Measurements from ENCODE around the gene MRPL10.

The MRPL10 gene

GRCh38 chr17:47813512-47814031 is 17.8 kb downstream of the MRPL10 start:
- no peak for DNase-seq (ENCODE audit: low read depth in 3 of 3, low spot score in 1 of 3)

- DNase-seq (ENCODE audit: low read depth in 3 of 3, low spot score in 1 of 3): no peak
These were observed 18.3 kb downstream of the MRPL10 start for GRCh38 chr17:47813077-47813476.

GRCh38 chr17:47812146-47812920 is 19.0 kb downstream of the MRPL10 start:
- no peak for DNase-seq (ENCODE audit: low read depth in 3 of 3, low spot score in 1 of 3)

- DNase-seq (ENCODE audit: low read depth in 3 of 3, low spot score in 1 of 3): no peak
These were observed 19.6 kb downstream of the MRPL10 start for GRCh38 chr17:47811709-47812108.

GRCh38 chr17:47810901-47811635 is 20.3 kb downstream of the MRPL10 start:
- no peak for DNase-seq (ENCODE audit: low read depth in 3 of 3, low spot score in 1 of 3)

GRCh38 chr17:47810200-47810821 is 21.0 kb downstream of the MRPL10 start:
- DNase-seq (ENCODE audit: low read depth in 3 of 3, low spot score in 1 of 3): no peak

- DNase-seq (ENCODE audit: low read depth in 3 of 3, low spot score in 1 of 3): no peak
These were observed 22.4 kb downstream of the MRPL10 start for GRCh38 chr17:47808830-47809480.

GRCh38 chr17:47808036-47808829 is 23.1 kb downstream of the MRPL10 start:
- no peak for DNase-seq (ENCODE audit: low read depth in 3 of 3, low spot score in 1 of 3)

- no peak for DNase-seq (ENCODE audit: low read depth in 3 of 3, low spot score in 1 of 3)
These were observed 23.9 kb downstream of the MRPL10 start for GRCh38 chr17:47807421-47807820.

- no peak for DNase-seq (ENCODE audit: low read depth in 3 of 3, low spot score in 1 of 3)
These were observed 24.5 kb downstream of the MRPL10 start for GRCh38 chr17:47806913-47807255.

GRCh38 chr17:47806026-47806912 is 25.1 kb downstream of the MRPL10 start:
- DNase-seq (ENCODE audit: low read depth in 3 of 3, low spot score in 1 of 3): no peak

- DNase-seq (ENCODE audit: low read depth in 3 of 3, low spot score in 1 of 3): no peak
These were observed 26.9 kb downstream of the MRPL10 start for GRCh38 chr17:47804461-47804860.

GRCh38 chr17:47803751-47804150 is 27.6 kb downstream of the MRPL10 start:
- no peak for DNase-seq (ENCODE audit: low read depth in 3 of 3, low spot score in 1 of 3)

GRCh38 chr17:47803201-47803600 is 28.1 kb downstream of the MRPL10 start:
- DNase-seq (ENCODE audit: low read depth in 3 of 3, low spot score in 1 of 3): no peak

- peak in 2 of 3 donors; percentile 10 to 37 for DNase-seq (ENCODE audit: low read depth in 3 of 3, low spot score in 1 of 3)
These were observed 28.9 kb downstream of the MRPL10 start for GRCh38 chr17:47802341-47803022.

- no peak for DNase-seq (ENCODE audit: low read depth in 3 of 3, low spot score in 1 of 3)
These were observed 29.4 kb downstream of the MRPL10 start for GRCh38 chr17:47801906-47802305.

- DNase-seq (ENCODE audit: low read depth in 3 of 3, low spot score in 1 of 3): no peak
These were observed 30.1 kb downstream of the MRPL10 start for GRCh38 chr17:47801176-47801765.

GRCh38 chr17:47800686-47801085 is 30.7 kb downstream of the MRPL10 start:
- DNase-seq (ENCODE audit: low read depth in 3 of 3, low spot score in 1 of 3): no peak

- no peak for DNase-seq (ENCODE audit: low read depth in 3 of 3, low spot score in 1 of 3)
These were observed 33.5 kb downstream of the MRPL10 start for GRCh38 chr17:47797797-47798196.
